ENCODE measurements around the gene ISCA1.

ISCA1 gene

GRCh38 chr9:86285261-86285660 lies 2.9 kb upstream of the ISCA1 start:
- TF ChIP-seq CTCF (conservative IDR thresholded peaks at IDR 0.05; ENCODE audit: low read depth, low read length): no peak
- H3K27ac ChIP-seq: peak overlapping the region; percentile 20; the same call in 1 of the 2 replicates
- 0 out of 2 replicates have a peak, but pooled peaks cover 4% of the 10 kb centered on the region for H3K36me3 ChIP-seq (ENCODE audit: insufficient read depth)
- no peak overlapping the region for H3K9ac ChIP-seq
- H3K4me2 ChIP-seq: no peak overlapping the region; the same call in 1 of the 2 replicates
- no peaks in the 10 kb centered on the region for H3K27me3 ChIP-seq (ENCODE audit: insufficient read depth, low read depth)
- H4K20me1 ChIP-seq (ENCODE audit: insufficient read depth): no peaks in the 10 kb centered on the region
- H3K79me2 ChIP-seq (ENCODE audit: insufficient read depth, low read depth): peaks cover 15% of the 10 kb centered on the region
- no peak overlapping the region for H2AFZ ChIP-seq (ENCODE audit: low read depth)
- peaks cover 41% of the 10 kb centered on the region for H3K4me1 ChIP-seq (ENCODE audit: low read depth, poor library complexity, severe bottlenecking)
- H3K4me3 ChIP-seq (IDR thresholded peaks at IDR 0.05; ENCODE audit: insufficient read depth, low read depth, low read length): no peak overlapping the region

GRCh38 chr9:86282979-86283535 lies 719 bp upstream of the ISCA1 start:
- peak overlapping the region; percentile 67 for H2AFZ ChIP-seq (ENCODE audit: low read depth)
- peak overlapping the region; percentile 92 for H3K27ac ChIP-seq
- no peak for TF ChIP-seq CTCF (conservative IDR thresholded peaks at IDR 0.05; ENCODE audit: low read depth, low read length)

GRCh38 chr9:86281593-86282076 lies 703 bp downstream of the ISCA1 start:
- no peaks in the 10 kb centered on the region for H3K27me3 ChIP-seq (ENCODE audit: insufficient read depth, low read depth)
- peak overlapping the region; percentile 92 for H3K27ac ChIP-seq
- H3K4me2 ChIP-seq: peak overlapping the region; percentile 65
- peaks cover 52% of the 10 kb centered on the region for H3K4me1 ChIP-seq (ENCODE audit: low read depth, poor library complexity, severe bottlenecking)
- peak overlapping the region; percentile 11 for H3K4me3 ChIP-seq (IDR thresholded peaks at IDR 0.05; ENCODE audit: insufficient read depth, low read depth, low read length)
- peak overlapping the region; percentile 67 for H2AFZ ChIP-seq (ENCODE audit: low read depth)
- no peaks in the 10 kb centered on the region for H4K20me1 ChIP-seq (ENCODE audit: insufficient read depth)
- peak overlapping the region; percentile 90 for H3K9ac ChIP-seq
- H3K36me3 ChIP-seq (ENCODE audit: insufficient read depth): no peaks in the 10 kb centered on the region
- peaks cover 47% of the 10 kb centered on the region for H3K79me2 ChIP-seq (ENCODE audit: insufficient read depth, low read depth)
- TF ChIP-seq CTCF (conservative IDR thresholded peaks at IDR 0.05; ENCODE audit: low read depth, low read length): no peak

More at GRCh38 chr9:86282979-86283535, 719 bp upstream of the ISCA1 start:
- Histone ChIP-seq H3K27me3 (ENCODE audit: insufficient read depth, low read depth) (no peaks in the 10 kb centered on the region), H3K79me2 (ENCODE audit: insufficient read depth, low read depth) (peaks cover 35% of the 10 kb centered on the region), H3K9ac (peak overlapping the region; percentile 90), H4K20me1 (ENCODE audit: insufficient read depth) (no peaks in the 10 kb centered on the region), H3K36me3 (ENCODE audit: insufficient read depth) (0 out of 2 replicates have a peak, but pooled peaks cover 3% of the 10 kb centered on the region), H3K4me2 (peak overlapping the region; percentile 57), H3K4me1 (ENCODE audit: low read depth, poor library complexity, severe bottlenecking) (peaks cover 49% of the 10 kb centered on the region), H3K4me3 (IDR thresholded peaks at IDR 0.05; ENCODE audit: insufficient read depth, low read depth, low read length) (no peak overlapping the region)

GRCh38 chr9:86280580-86280979 lies 1.8 kb downstream of the ISCA1 start:
- no peak overlapping the region for H2AFZ ChIP-seq (ENCODE audit: low read depth)
- H3K27ac ChIP-seq: no peak overlapping the region
- H3K4me2 ChIP-seq: peak overlapping the region; percentile 65
- peak overlapping the region; percentile 90; the same call in 1 of the 2 replicates for H3K9ac ChIP-seq
- no peak for TF ChIP-seq CTCF (conservative IDR thresholded peaks at IDR 0.05; ENCODE audit: low read depth, low read length)
- H3K79me2 ChIP-seq (ENCODE audit: insufficient read depth, low read depth): peaks cover 47% of the 10 kb centered on the region
- peaks cover 48% of the 10 kb centered on the region for H3K4me1 ChIP-seq (ENCODE audit: low read depth, poor library complexity, severe bottlenecking)
- no peaks in the 10 kb centered on the region; the same call in 1 of the 2 replicates for H4K20me1 ChIP-seq (ENCODE audit: insufficient read depth)
- H3K4me3 ChIP-seq (IDR thresholded peaks at IDR 0.05; ENCODE audit: insufficient read depth, low read depth, low read length): no peak overlapping the region
- H3K27me3 ChIP-seq (ENCODE audit: insufficient read depth, low read depth): no peaks in the 10 kb centered on the region
- H3K36me3 ChIP-seq (ENCODE audit: insufficient read depth): no peaks in the 10 kb centered on the region

Measured in KMS-11 (cell line).